SU-DHL-6 (cell line): ENCODE measurements around the gene SRRM3.

Source experiments
- H2AFZ ChIP-seq: fragments of 200-600 bp; sonication (generic); 2 replicates; pipeline ENCODE4 v1.6.1; 2014; ENCODE audit warnings: low read depth, mild to moderate bottlenecking, moderate library complexity, mixed read lengths, antibody characterized with exemption, low read length; ENCODE audit not compliant: severe bottlenecking
- H3F3A ChIP-seq: fragments of 200-600 bp; shearing (Covaris generic); 2 replicates; pipeline ENCODE4 v1.6.0; 2016; ENCODE audit warnings: antibody characterized with exemption, mild to moderate bottlenecking; ENCODE audit not compliant: insufficient read depth
- H3K27ac ChIP-seq: fragments of 200-600 bp; sonication (generic); 2 replicates; pipeline ENCODE4 v1.5.1; 2016; ENCODE audit warnings: low read depth, mild to moderate bottlenecking, low read length, moderate library complexity, mixed read lengths
- H3K27me3 ChIP-seq: fragments of 200-600 bp; sonication (generic), shearing (Covaris generic); 2 replicates; pipeline ENCODE4 v1.6.0; 2014; ENCODE audit warnings: mild to moderate bottlenecking, low read length
- H3K36me3 ChIP-seq: fragments of 200-600 bp; sonication (generic); 2 replicates; pipeline ENCODE4 v1.6.1; 2014; ENCODE audit warnings: mild to moderate bottlenecking, low read length, mixed read lengths
- H3K4me2 ChIP-seq: fragments of 300-600, 200-600 bp; shearing (Covaris generic), sonication (generic); 2 replicates; pipeline ENCODE4 v1.6.0; 2014; ENCODE audit warnings: low read length, low read depth, mild to moderate bottlenecking; ENCODE audit not compliant: poor library complexity, severe bottlenecking
- H3K4me3 ChIP-seq: fragments of 200-600 bp; sonication (generic); 2 replicates; pipeline ENCODE4 v1.5.1; 2014; ENCODE audit warnings: antibody characterized with exemption, low read length, mild to moderate bottlenecking, mixed read lengths; ENCODE audit not compliant: insufficient read depth, poor library complexity, severe bottlenecking
- H3K79me2 ChIP-seq: fragments of 200-600 bp; sonication (generic); 2 replicates; pipeline ENCODE4 v1.6.1; 2014; ENCODE audit warnings: mild to moderate bottlenecking, low read length, moderate library complexity; ENCODE audit not compliant: insufficient read depth
- H3K9ac ChIP-seq: fragments of 200-600 bp; sonication (generic); 2 replicates; pipeline ENCODE4 v1.7.0; 2014; ENCODE audit warnings: mild to moderate bottlenecking, low read length
- H3K9me2 ChIP-seq: fragments of 200-600 bp; sonication (generic); replicated peaks from 2 replicates; pipeline ENCODE4 v1.6.1; 2014; ENCODE audit warnings: low read length; ENCODE audit not compliant: insufficient read depth
- H3K9me3 ChIP-seq: fragments of 200-600 bp; sonication (generic); 2 replicates; pipeline ENCODE4 v1.6.1; 2014; ENCODE audit warnings: low read length, mixed read lengths; ENCODE audit not compliant: insufficient read depth
- H4K20me1 ChIP-seq: fragments of 200-600 bp; sonication (generic); 2 replicates; pipeline ENCODE4 v1.6.1; 2014; ENCODE audit warnings: low read depth, mild to moderate bottlenecking, antibody characterized with exemption, low read length, moderate library complexity, mixed read lengths
- EZH2phosphoT487 ChIP-seq: fragments of 200-600 bp; sonication (generic), shearing (Covaris generic); conservative IDR thresholded peaks from 2 replicates; pipeline ENCODE4 v1.6.1; 2018; ENCODE audit warnings: mild to moderate bottlenecking, antibody characterized with exemption, low read length, moderate library complexity, mixed read lengths
- TF ChIP-seq, protein P1 (sequence below): fragments of 200-600 bp; sonication (generic); IDR thresholded peaks from one replicate; pipeline ENCODE4 v1.5.1; 2017; ENCODE audit warnings: antibody characterized with exemption, mild to moderate bottlenecking, low read length, moderate library complexity; ENCODE audit not compliant: insufficient read depth, poor library complexity, severe bottlenecking

Gene SRRM3

DNA sequence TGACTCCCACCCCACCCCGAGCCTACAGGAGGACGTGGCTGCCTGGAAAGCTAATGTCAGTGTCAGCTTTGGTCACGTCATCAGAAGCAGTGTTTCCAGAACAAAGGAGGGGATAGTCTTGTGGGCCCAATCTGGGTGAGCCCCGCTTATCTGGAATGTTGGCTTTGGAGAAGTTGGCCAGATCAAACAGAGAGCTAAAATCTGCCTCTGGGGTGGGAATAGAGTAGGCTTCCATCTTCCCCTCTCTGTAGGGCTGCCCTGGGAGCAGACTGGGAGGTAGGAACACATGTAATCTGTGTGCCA is 32.5 kb downstream of the SRRM3 start:
- no peaks in the 10 kb centered on the region for H3K9me2 ChIP-seq
- TF ChIP-seq, protein P1, sequence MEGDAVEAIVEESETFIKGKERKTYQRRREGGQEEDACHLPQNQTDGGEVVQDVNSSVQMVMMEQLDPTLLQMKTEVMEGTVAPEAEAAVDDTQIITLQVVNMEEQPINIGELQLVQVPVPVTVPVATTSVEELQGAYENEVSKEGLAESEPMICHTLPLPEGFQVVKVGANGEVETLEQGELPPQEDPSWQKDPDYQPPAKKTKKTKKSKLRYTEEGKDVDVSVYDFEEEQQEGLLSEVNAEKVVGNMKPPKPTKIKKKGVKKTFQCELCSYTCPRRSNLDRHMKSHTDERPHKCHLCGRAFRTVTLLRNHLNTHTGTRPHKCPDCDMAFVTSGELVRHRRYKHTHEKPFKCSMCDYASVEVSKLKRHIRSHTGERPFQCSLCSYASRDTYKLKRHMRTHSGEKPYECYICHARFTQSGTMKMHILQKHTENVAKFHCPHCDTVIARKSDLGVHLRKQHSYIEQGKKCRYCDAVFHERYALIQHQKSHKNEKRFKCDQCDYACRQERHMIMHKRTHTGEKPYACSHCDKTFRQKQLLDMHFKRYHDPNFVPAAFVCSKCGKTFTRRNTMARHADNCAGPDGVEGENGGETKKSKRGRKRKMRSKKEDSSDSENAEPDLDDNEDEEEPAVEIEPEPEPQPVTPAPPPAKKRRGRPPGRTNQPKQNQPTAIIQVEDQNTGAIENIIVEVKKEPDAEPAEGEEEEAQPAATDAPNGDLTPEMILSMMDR = no peak
- no peak for TF ChIP-seq EZH2phosphoT487
- no peak overlapping the region for H2AFZ ChIP-seq
- no peaks in the 10 kb centered on the region for H4K20me1 ChIP-seq
- H3K9me3 ChIP-seq = no peaks in the 10 kb centered on the region
- no peak overlapping the region for H3K9ac ChIP-seq
- no peak overlapping the region for H3K4me3 ChIP-seq
- no peaks in the 10 kb centered on the region for H3K79me2 ChIP-seq
- H3F3A ChIP-seq = no peaks in the 10 kb centered on the region
- no peak overlapping the region for H3K27ac ChIP-seq
- no peaks in the 10 kb centered on the region for H3K36me3 ChIP-seq
- no peak overlapping the region for H3K4me2 ChIP-seq
- H3K27me3 ChIP-seq = no peaks in the 10 kb centered on the region

- H3K9ac ChIP-seq = no peak overlapping the region
- no peak overlapping the region for H3K4me2 ChIP-seq
Observed at GRCh38 chr7:76234931-76235441, 33.3 kb downstream of the SRRM3 start.

DNA sequence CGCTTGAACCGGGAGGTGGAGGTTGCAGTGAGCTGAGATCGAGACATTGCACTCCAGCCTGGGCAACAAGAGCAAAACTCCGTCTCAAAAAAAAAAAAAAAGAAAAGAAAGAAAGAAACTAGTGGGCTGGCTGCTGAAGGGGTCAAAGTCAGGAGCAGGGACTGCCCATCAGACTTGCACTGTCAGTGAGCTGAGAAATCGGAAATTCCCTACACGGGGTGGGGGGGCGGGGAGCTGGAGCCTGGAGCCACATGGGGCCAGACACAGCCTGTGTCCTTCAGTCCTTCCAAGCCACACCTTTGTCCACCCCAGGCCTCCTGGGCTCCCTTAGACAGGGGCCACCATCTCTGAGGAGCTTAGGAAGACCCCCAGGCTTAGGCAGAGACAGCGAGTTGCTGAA is 34.5 kb downstream of the SRRM3 start:
- H3K4me2 ChIP-seq = no peak overlapping the region

More at GRCh38 chr7:76234931-76235441, 33.3 kb downstream of the SRRM3 start:
- H4K20me1 ChIP-seq = no peaks in the 10 kb centered on the region
- H3K9me2 ChIP-seq = no peaks in the 10 kb centered on the region
- H3K27me3 ChIP-seq = no peaks in the 10 kb centered on the region
- H3K4me3 ChIP-seq = no peak overlapping the region
- H3K36me3 ChIP-seq = no peaks in the 10 kb centered on the region
- TF ChIP-seq, protein P1 = no peak
- TF ChIP-seq EZH2phosphoT487 = no peak
- H3K79me2 ChIP-seq = no peaks in the 10 kb centered on the region
- H2AFZ ChIP-seq = no peak overlapping the region
- no peaks in the 10 kb centered on the region for H3F3A ChIP-seq
- H3K27ac ChIP-seq = no peak overlapping the region
- no peaks in the 10 kb centered on the region for H3K9me3 ChIP-seq

More for the DNA sequence above, 34.5 kb downstream of the SRRM3 start:
- Histone ChIP-seq H3K36me3 (no peaks in the 10 kb centered on the region), H3K9me3 (no peaks in the 10 kb centered on the region), H3K27ac (no peak overlapping the region), H3K9me2 (no peaks in the 10 kb centered on the region), H3K4me3 (no peak overlapping the region), H4K20me1 (no peaks in the 10 kb centered on the region), H3K27me3 (no peaks in the 10 kb centered on the region), H3K9ac (no peak overlapping the region), H2AFZ (no peak overlapping the region), H3F3A (no peaks in the 10 kb centered on the region), H3K79me2 (no peaks in the 10 kb centered on the region)
- TF ChIP-seq, protein P1 = no peak
- no peak for TF ChIP-seq EZH2phosphoT487
